22Rv1 (cell line): ENCODE results near the gene PAPOLA.

Experiments used
- ZFX ChIP-seq: fragments of 450-650 bp; IDR thresholded peaks from 2 replicates; pipeline ENCODE4 v1.6.1; 2017; ENCODE audit warnings: antibody characterized with exemption, borderline replicate concordance
- TF ChIP-seq, protein P1 (sequence below): fragments of 450-650 bp; IDR thresholded peaks from 2 replicates; pipeline ENCODE4 v1.5.1; 2017; ENCODE audit warnings: mild to moderate bottlenecking

DNA sequence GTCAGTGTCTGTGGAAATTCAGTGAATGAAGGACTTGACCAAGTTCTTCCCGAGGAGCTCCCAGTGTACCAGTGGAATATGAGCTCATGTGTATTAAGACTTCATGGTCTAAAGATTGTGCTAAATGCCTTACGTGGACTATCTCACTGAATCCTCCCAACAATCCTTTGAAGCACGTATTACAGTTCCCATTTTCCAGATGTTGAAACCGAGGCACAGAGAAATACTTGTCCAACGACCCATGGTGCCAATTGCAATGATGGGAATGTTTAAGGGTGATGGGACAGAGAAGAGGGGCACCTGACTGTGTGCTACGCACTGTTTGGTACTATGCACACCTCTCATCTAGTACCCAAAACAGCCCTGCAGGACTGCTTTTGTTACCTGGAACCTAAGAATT lies 77.2 kb downstream of the PAPOLA start:
- TF ChIP-seq, protein P1, sequence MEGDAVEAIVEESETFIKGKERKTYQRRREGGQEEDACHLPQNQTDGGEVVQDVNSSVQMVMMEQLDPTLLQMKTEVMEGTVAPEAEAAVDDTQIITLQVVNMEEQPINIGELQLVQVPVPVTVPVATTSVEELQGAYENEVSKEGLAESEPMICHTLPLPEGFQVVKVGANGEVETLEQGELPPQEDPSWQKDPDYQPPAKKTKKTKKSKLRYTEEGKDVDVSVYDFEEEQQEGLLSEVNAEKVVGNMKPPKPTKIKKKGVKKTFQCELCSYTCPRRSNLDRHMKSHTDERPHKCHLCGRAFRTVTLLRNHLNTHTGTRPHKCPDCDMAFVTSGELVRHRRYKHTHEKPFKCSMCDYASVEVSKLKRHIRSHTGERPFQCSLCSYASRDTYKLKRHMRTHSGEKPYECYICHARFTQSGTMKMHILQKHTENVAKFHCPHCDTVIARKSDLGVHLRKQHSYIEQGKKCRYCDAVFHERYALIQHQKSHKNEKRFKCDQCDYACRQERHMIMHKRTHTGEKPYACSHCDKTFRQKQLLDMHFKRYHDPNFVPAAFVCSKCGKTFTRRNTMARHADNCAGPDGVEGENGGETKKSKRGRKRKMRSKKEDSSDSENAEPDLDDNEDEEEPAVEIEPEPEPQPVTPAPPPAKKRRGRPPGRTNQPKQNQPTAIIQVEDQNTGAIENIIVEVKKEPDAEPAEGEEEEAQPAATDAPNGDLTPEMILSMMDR = no peak
- no peak for TF ChIP-seq ZFX
